ENCODE results near the gene CBX4.

GRCh38 chr17:79836972-79837887 lies 2.0 kb downstream of the CBX4 start:
- TF ChIP-seq GLIS3 (CRISPR knock-in tag; IDR thresholded peaks at IDR 0.05) (no peak), ARNTL (CRISPR knock-in tag; IDR thresholded peaks at IDR 0.05; ENCODE audit: borderline replicate concordance, low read depth) (no peak), CSDC2 (CRISPR knock-in tag; IDR thresholded peaks at IDR 0.05) (no peak), ZNF8 (CRISPR knock-in tag; IDR thresholded peaks at IDR 0.05) (no peak), RARB (CRISPR knock-in tag; IDR thresholded peaks at IDR 0.05) (no peak), PPARA (CRISPR knock-in tag; IDR thresholded peaks at IDR 0.05; ENCODE audit: borderline replicate concordance) (no peak), ZFP3 (CRISPR knock-in tag; IDR thresholded peaks at IDR 0.05) (no peak), ZC3H10 (CRISPR knock-in tag; IDR thresholded peaks at IDR 0.05) (no peak), CREB5 (CRISPR knock-in tag; IDR thresholded peaks at IDR 0.05; ENCODE audit: low read depth) (no peak), ZFP30 (CRISPR knock-in tag; IDR thresholded peaks at IDR 0.05) (no peak)
- TF ChIP-seq, protein P1, sequence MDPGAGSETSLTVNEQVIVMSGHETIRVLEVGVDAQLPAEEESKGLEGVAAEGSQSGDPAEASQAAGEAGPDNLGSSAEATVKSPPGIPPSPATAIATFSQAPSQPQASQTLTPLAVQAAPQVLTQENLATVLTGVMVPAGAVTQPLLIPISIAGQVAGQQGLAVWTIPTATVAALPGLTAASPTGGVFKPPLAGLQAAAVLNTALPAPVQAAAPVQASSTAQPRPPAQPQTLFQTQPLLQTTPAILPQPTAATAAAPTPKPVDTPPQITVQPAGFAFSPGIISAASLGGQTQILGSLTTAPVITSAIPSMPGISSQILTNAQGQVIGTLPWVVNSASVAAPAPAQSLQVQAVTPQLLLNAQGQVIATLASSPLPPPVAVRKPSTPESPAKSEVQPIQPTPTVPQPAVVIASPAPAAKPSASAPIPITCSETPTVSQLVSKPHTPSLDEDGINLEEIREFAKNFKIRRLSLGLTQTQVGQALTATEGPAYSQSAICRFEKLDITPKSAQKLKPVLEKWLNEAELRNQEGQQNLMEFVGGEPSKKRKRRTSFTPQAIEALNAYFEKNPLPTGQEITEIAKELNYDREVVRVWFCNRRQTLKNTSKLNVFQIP (CRISPR knock-in tag; IDR thresholded peaks at IDR 0.05; ENCODE audit: borderline replicate concordance, low read depth), result no peak
- TF ChIP-seq, protein P2, sequence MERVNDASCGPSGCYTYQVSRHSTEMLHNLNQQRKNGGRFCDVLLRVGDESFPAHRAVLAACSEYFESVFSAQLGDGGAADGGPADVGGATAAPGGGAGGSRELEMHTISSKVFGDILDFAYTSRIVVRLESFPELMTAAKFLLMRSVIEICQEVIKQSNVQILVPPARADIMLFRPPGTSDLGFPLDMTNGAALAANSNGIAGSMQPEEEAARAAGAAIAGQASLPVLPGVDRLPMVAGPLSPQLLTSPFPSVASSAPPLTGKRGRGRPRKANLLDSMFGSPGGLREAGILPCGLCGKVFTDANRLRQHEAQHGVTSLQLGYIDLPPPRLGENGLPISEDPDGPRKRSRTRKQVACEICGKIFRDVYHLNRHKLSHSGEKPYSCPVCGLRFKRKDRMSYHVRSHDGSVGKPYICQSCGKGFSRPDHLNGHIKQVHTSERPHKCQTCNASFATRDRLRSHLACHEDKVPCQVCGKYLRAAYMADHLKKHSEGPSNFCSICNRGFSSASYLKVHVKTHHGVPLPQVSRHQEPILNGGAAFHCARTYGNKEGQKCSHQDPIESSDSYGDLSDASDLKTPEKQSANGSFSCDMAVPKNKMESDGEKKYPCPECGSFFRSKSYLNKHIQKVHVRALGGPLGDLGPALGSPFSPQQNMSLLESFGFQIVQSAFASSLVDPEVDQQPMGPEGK (CRISPR knock-in tag; IDR thresholded peaks at IDR 0.05; ENCODE audit: borderline replicate concordance), result no peak

All from SK-N-SH treated with all-trans-retinoic acid at 6 μM for 48 hours (cell line).